A549 (cell line): ENCODE data around the gene DDX10. TPM values are rescaled to one million over a fixed set of nuclear protein-coding genes. Genes with fewer than 3 reads are reported as not detected.
A peak's percentile ranks its signal among the peaks of the same experiment; 100 is the strongest.

Experiments used
- ATAC-seq, 2 experiments: fragments of 200-7000 bp in 1 of 2; fragments of >200 bp in 1 of 2; cut with Nextera tagmentation in 1 of 2; cut with Tn5 transposase in 1 of 2; 3 replicates each; pipeline versions ENCODE4 v1.8.0 to v1.9.1; 2018 to 2020; ENCODE audit warnings: mild to moderate bottlenecking in 1 of 2, moderate library complexity in 1 of 2
- CTCF ChIA-PET: fragments of 300-600 bp; sonication (Branson Sonifier 250); formaldehyde crosslinking; extraction: SDS; loops from one replicate; lab custom pipeline; 2021; ENCODE audit warnings: antibody characterized with exemption, inconsistent platforms; lab: Yijun Ruan, JAX
- POLR2A ChIA-PET: fragments of 350-600 bp; formaldehyde crosslinking; extraction: SDS; loops from one replicate; lab custom pipeline; 2021; ENCODE audit warnings: antibody characterized with exemption, inconsistent platforms; lab: Yijun Ruan, JAX
- DNase-seq, 2 experiments: peaks; one replicate each; pipeline versions ENCODE4 v3.0.0 to v3.0.0-alpha.2; 2011 to 2016; ENCODE audit warnings: low read depth in 1 of 2, low spot score in 1 of 2
- FAIRE-seq: peaks from 2 replicates; lab custom pipeline; 2011; peaks lifted over from hg19 to GRCh38; lab: Jason Lieb, UNC
- H3K27ac ChIP-seq, 2 experiments: fragments of >200 bp; sonication (Bioruptor Twin); formaldehyde crosslinking; 3 replicates each; pipeline ENCODE4 v1.5.1; 2016 to 2017
- H3K4me1 ChIP-seq: fragments of >200 bp; sonication (Bioruptor Twin); formaldehyde crosslinking; 3 replicates; pipeline ENCODE4 v1.6.1; 2016
- H3K4me2 ChIP-seq: fragments of >200 bp; sonication (Bioruptor Twin); formaldehyde crosslinking; 3 replicates; pipeline ENCODE4 v1.6.1; 2016
- H3K4me3 ChIP-seq: fragments of >200 bp; sonication (Bioruptor Twin); formaldehyde crosslinking; 3 replicates; pipeline ENCODE4 v1.5.1; 2016
- H3K9me3 ChIP-seq: fragments of >200 bp; sonication (Bioruptor Twin); formaldehyde crosslinking; 3 replicates; pipeline ENCODE4 v1.6.1; 2016
- ATOH8 ChIP-seq: fragments of 250-450 bp; sonication (Bioruptor Pico); IDR thresholded peaks from 2 replicates; pipeline ENCODE4 v1.5.0; 2020; ENCODE audit warnings: low read depth, mild to moderate bottlenecking, moderate library complexity
- BCL3 ChIP-seq: fragments of >200 bp; sonication (Bioruptor Twin); formaldehyde crosslinking; IDR thresholded peaks from 3 replicates; pipeline ENCODE4 v1.6.1; 2016
- CBX8 ChIP-seq: fragments of 200-600 bp; sonication (generic); IDR thresholded peaks from 2 replicates; pipeline ENCODE4 v1.6.1; 2016
- CHD4 ChIP-seq: fragments of 200-600 bp; sonication (generic); IDR thresholded peaks from 2 replicates; pipeline ENCODE4 v1.6.1; 2016; ENCODE audit warnings: antibody characterized with exemption, mild to moderate bottlenecking, borderline replicate concordance
- E2F6 ChIP-seq: IDR thresholded peaks from 2 replicates; pipeline ENCODE4 v1.6.1; 2012; ENCODE audit warnings: low read depth, borderline replicate concordance
- EHMT2 ChIP-seq: fragments of 200-600 bp; sonication (generic); IDR thresholded peaks from 2 replicates; pipeline ENCODE4 v1.6.1; 2016; ENCODE audit warnings: antibody characterized with exemption, low read depth, mild to moderate bottlenecking, moderate library complexity
- HES2 ChIP-seq: fragments of >200 bp; sonication (Bioruptor Twin); formaldehyde crosslinking; IDR thresholded peaks from 2 replicates; pipeline ENCODE4 v1.6.1; 2016
- HOXB13 ChIP-seq: fragments of 250-450 bp; sonication (Bioruptor Pico); IDR thresholded peaks from 2 replicates; pipeline ENCODE4 v1.5.0; 2020; ENCODE audit warnings: low read depth, mild to moderate bottlenecking, moderate library complexity
- JUNB ChIP-seq: fragments of >200 bp; sonication (Bioruptor Twin); formaldehyde crosslinking; IDR thresholded peaks from 2 replicates; pipeline ENCODE4 v1.6.1; 2016
- KDM1A ChIP-seq: fragments of 200-600 bp; sonication (generic); IDR thresholded peaks from 2 replicates; pipeline ENCODE4 v1.6.1; 2016; ENCODE audit warnings: low read depth, mild to moderate bottlenecking
- MAFK ChIP-seq: fragments of 450-650 bp; IDR thresholded peaks from 2 replicates; pipeline ENCODE4 v1.6.1; 2014; ENCODE audit not compliant: partially characterized antibody
- MYC ChIP-seq: IDR thresholded peaks from 2 replicates; pipeline ENCODE4 v1.6.1; 2012; ENCODE audit warnings: mild to moderate bottlenecking, inconsistent platforms, low read length, improper control_type of control experiment, borderline replicate concordance
- NPAS2 ChIP-seq: fragments of 250-450 bp; sonication (Bioruptor Pico); IDR thresholded peaks from 2 replicates; pipeline ENCODE4 v1.8.0; 2022; ENCODE audit warnings: mild to moderate bottlenecking, moderate library complexity, borderline replicate concordance
- POLR2A ChIP-seq: IDR thresholded peaks from 2 replicates; pipeline ENCODE4 v1.6.1; 2012; ENCODE audit warnings: mild to moderate bottlenecking, low read length
- RFX5 ChIP-seq: fragments of 450-650 bp; IDR thresholded peaks from 2 replicates; pipeline ENCODE4 v1.7.1; 2014; ENCODE audit warnings: antibody characterized with exemption, mild to moderate bottlenecking, moderate library complexity
- RNF2 ChIP-seq: fragments of 200-600 bp; sonication (generic); IDR thresholded peaks from 2 replicates; pipeline ENCODE4 v1.6.1; 2016; ENCODE audit warnings: low read depth, mild to moderate bottlenecking, antibody characterized with exemption, moderate library complexity, borderline replicate concordance
- TFCP2L1 ChIP-seq: fragments of 250-450 bp; sonication (Bioruptor Pico); IDR thresholded peaks from 2 replicates; pipeline ENCODE4 v1.5.0; 2021; ENCODE audit warnings: mild to moderate bottlenecking
- USF2 ChIP-seq: fragments of 450-650 bp; IDR thresholded peaks from 2 replicates; pipeline ENCODE4 v1.6.1; 2014; ENCODE audit warnings: antibody characterized with exemption
- ZFP36 ChIP-seq: fragments of 450-650 bp; IDR thresholded peaks from 2 replicates; pipeline ENCODE4 v1.6.1; 2014; ENCODE audit warnings: borderline replicate concordance; ENCODE audit not compliant: partially characterized antibody
- ZNF302 ChIP-seq: fragments of 250-450 bp; sonication (Bioruptor Pico); IDR thresholded peaks from 2 replicates; pipeline ENCODE4 v1.9.0; 2021; ENCODE audit warnings: inconsistent platforms, mild to moderate bottlenecking, moderate library complexity
- ZSCAN20 ChIP-seq: fragments of 250-450 bp; sonication (Bioruptor Pico); IDR thresholded peaks from 2 replicates; pipeline ENCODE4 v1.8.0; 2022; ENCODE audit warnings: mild to moderate bottlenecking, moderate library complexity
- WGBS: methylation state at CpG from one replicate; pipeline ENCODE4 v1.1.6; 2017; ENCODE audit errors: missing lambda C conversion rate; 5-methylcytosine and 5-hydroxymethylcytosine counted together
- polyA plus RNA-seq, 4 experiments: library from polyadenylated mRNA; depleted of rRNA in 3 of 4; stranded (reverse); fragments of >200 nt; fragmentation: RNase III in 1 of 4; extraction: RNeasy Plus Mini Kit Qiagen cat#74134 plus additional on column Dnase treatment in 1 of 4; gene quantifications; 2 replicates in 3 of 4; 3 replicates in 1 of 4; pipeline ENCODE4 v1.2.3, GENCODE V29; 2011 to 2017

Gene DDX10
- polyA plus RNA-seq, 2 of the 4 experiments (the other 2 are of a cell fraction): 46.0 to 189 TPM

- FAIRE-seq: no peak
- TF ChIP-seq E2F6: no peak
- TF ChIP-seq MAFK: no peak
- no peak for TF ChIP-seq ZFP36
- no peak for TF ChIP-seq ZSCAN20 (CRISPR knock-in tag)
- TF ChIP-seq JUNB: no peak
- POLR2A ChIA-PET: no interaction called here
- Histone ChIP-seq H3K4me1 (peaks cover 48% of the 10 kb centered on the region), H3K4me3 (no peak overlapping the region), H3K27ac (peak overlapping the region in 1 of 2 experiments; percentile 53; a peak in 3 of 6 replicates), H3K4me2 (peak overlapping the region; percentile 83; the same call in 2 of the 3 replicates), H3K9me3 (no peaks in the 10 kb centered on the region)
- WGBS: 95% methylated on average over 2 of the region's 2 CpGs
- CTCF ChIA-PET: no interaction called here
- DNase-seq: no peak
- no peak for ATAC-seq
Observed at GRCh38 chr11:108933630-108934029, 268.8 kb downstream of the DDX10 start.

- no peak for DNase-seq
- peaks cover 44% of the 10 kb centered on the region for H3K4me1 ChIP-seq
- no peak for TF ChIP-seq CBX8
- no peak for TF ChIP-seq KDM1A
- no peak for TF ChIP-seq TFCP2L1 (CRISPR knock-in tag)
- no peak for TF ChIP-seq CHD4
- no peak for TF ChIP-seq EHMT2
- no peak for TF ChIP-seq ATOH8 (CRISPR knock-in tag)
- no peak for TF ChIP-seq MYC
- TF ChIP-seq RFX5: no peak
- no peak for TF ChIP-seq HOXB13
- TF ChIP-seq MAFK: no peak
- TF ChIP-seq RNF2: no peak
- TF ChIP-seq NPAS2 (CRISPR knock-in tag): no peak
- TF ChIP-seq ZNF302 (CRISPR knock-in tag): no peak
- no peak for TF ChIP-seq USF2
- no peak for TF ChIP-seq HES2
- TF ChIP-seq, all 56 proteins: peak for 0
- ChIA-PET POLR2A (no interaction called here), CTCF (no interaction called here)
- no peak for ATAC-seq
- no peak for FAIRE-seq
- no peak overlapping the region for H3K4me3 ChIP-seq
- peak overlapping the region in 1 of 2 experiments; percentile 53; a peak in 2 of 6 replicates for H3K27ac ChIP-seq
- H3K4me2 ChIP-seq: no peak overlapping the region
- H3K9me3 ChIP-seq: no peaks in the 10 kb centered on the region
Observed at GRCh38 chr11:108934289-108934688, 269.4 kb downstream of the DDX10 start.

- no peak for ATAC-seq
- Histone ChIP-seq H3K9me3 (no peaks in the 10 kb centered on the region), H3K4me2 (no peak overlapping the region), H3K27ac (peak overlapping the region in 1 of 2 experiments; percentile 53; a peak in 1 of 6 replicates), H3K4me1 (peaks cover 44% of the 10 kb centered on the region), H3K4me3 (no peak overlapping the region)
- no peak for FAIRE-seq
- no peak for DNase-seq
- 91% methylated on average over 7 of the region's 7 CpGs for WGBS
- TF ChIP-seq POLR2A: no peak
- no peak for TF ChIP-seq TFCP2L1 (CRISPR knock-in tag)
- no peak for TF ChIP-seq BCL3
- ChIA-PET CTCF (no interaction called here), POLR2A (no interaction called here)
Observed at GRCh38 chr11:108934696-108935095, 269.8 kb downstream of the DDX10 start.
